B cell (primary cell): ENCODE measurements around the gene DPH7. TPM values are rescaled to one million over a fixed set of nuclear protein-coding genes. Genes with fewer than 3 reads are reported as not detected.

Experiments
- ATAC-seq: fragments of 200-7000 bp; cut with Tn5 transposase; one replicate; pipeline ENCODE4 v1.10.0; 2021; ENCODE audit warnings: low read depth, mild to moderate bottlenecking, moderate number of reproducible peaks, moderate library complexity
- CTCF ChIA-PET: fragments of 350-600 bp; sonication (Branson Sonifier 250); formaldehyde crosslinking; loops from one replicate; lab custom pipeline; 2021; ENCODE audit warnings: antibody characterized with exemption, inconsistent platforms; lab: Charles Lee
- POLR2A ChIA-PET: fragments of 350-600 bp; sonication (Branson Sonifier 250); formaldehyde crosslinking; loops from one replicate; lab custom pipeline; 2021; ENCODE audit warnings: antibody characterized with exemption; lab: Charles Lee
- DNase-seq: peaks from one replicate; pipeline ENCODE4 v3.0.0; 2013
- H2AFZ ChIP-seq: 2 replicates; pipeline ENCODE4 v1.6.1; 2012; ENCODE audit warnings: mild to moderate bottlenecking, low read depth, low read length; ENCODE audit not compliant: insufficient read depth, poor library complexity, severe bottlenecking
- H3K27ac ChIP-seq, 2 donors: 1 replicate in 1 of 2; 2 replicates in 1 of 2; pipeline ENCODE4 v1.5.1; 2012 to 2013; ENCODE audit warnings: low read length in 2 of 2, mild to moderate bottlenecking in 2 of 2, moderate library complexity in 1 of 2
- H3K27me3 ChIP-seq, 4 experiments: fragments of 200-600 bp in 1 of 4; sonication (generic) in 1 of 4; replicated peaks in 1 of 4; 1 replicate in 2 of 4; 2 replicates in 2 of 4; pipeline versions ENCODE4 v1.6.1 to v1.7.0; 2013 to 2016; ENCODE audit warnings: low read length in 3 of 4, mild to moderate bottlenecking in 2 of 4, mixed read lengths in 1 of 4, moderate library complexity in 1 of 4; ENCODE audit not compliant: insufficient read depth in 4 of 4, control insufficient read depth in 3 of 4; ENCODE audit errors: control extremely low read depth in 1 of 4
- H3K36me3 ChIP-seq, 2 experiments: replicated peaks in 1 of 2; 1 replicate in 1 of 2; 2 replicates in 1 of 2; pipeline versions ENCODE4 v1.6.1 to v1.7.1; 2013; ENCODE audit warnings: low read length in 1 of 2; ENCODE audit not compliant: insufficient read depth in 2 of 2, control insufficient read depth in 1 of 2; ENCODE audit errors: control extremely low read depth in 1 of 2, extremely low read depth in 1 of 2
- H3K4me1 ChIP-seq, 2 donors: fragments of 200-600 bp in 1 of 2; sonication (generic) in 1 of 2; 1 replicate in 1 of 2; 2 replicates in 1 of 2; pipeline versions ENCODE4 v1.5.1 to v1.6.1; 2013 to 2017; ENCODE audit warnings: low read length in 2 of 2; ENCODE audit not compliant: control insufficient read depth in 2 of 2, insufficient read depth in 2 of 2
- H3K4me2 ChIP-seq: replicated peaks from 2 replicates; pipeline ENCODE3; 2012; ENCODE audit warnings: mild to moderate bottlenecking, low read depth, low read length; ENCODE audit not compliant: poor library complexity, severe bottlenecking
- H3K4me3 ChIP-seq, 5 experiments: fragments of 200-600 bp in 1 of 5; sonication (generic) in 1 of 5; 1 replicate in 3 of 5; 2 replicates in 2 of 5; pipeline versions ENCODE4 v1.5.1 to v1.7.0; 2011 to 2016; ENCODE audit warnings: low read length in 4 of 5, mild to moderate bottlenecking in 4 of 5, low read depth in 2 of 5, control low read depth in 1 of 5, moderate library complexity in 1 of 5; ENCODE audit not compliant: insufficient read depth in 1 of 5; ENCODE audit errors: control extremely low read depth in 1 of 5, extremely low read depth in 1 of 5
- H3K79me2 ChIP-seq: fragments of 200-600 bp; sonication (generic); one replicate; pipeline ENCODE4 v1.6.0; 2016; ENCODE audit warnings: low read length; ENCODE audit not compliant: control insufficient read depth, insufficient read depth
- H3K9ac ChIP-seq: fragments of 200-600 bp; sonication (generic); 2 replicates; pipeline ENCODE4 v1.6.1; 2017; ENCODE audit warnings: mild to moderate bottlenecking, low read length, moderate library complexity
- H3K9me3 ChIP-seq, 3 donors: one replicate each; pipeline versions ENCODE4 v1.6.1 to v1.7.1; 2013; ENCODE audit warnings: low read length in 2 of 3; ENCODE audit not compliant: control insufficient read depth in 2 of 3, insufficient read depth in 1 of 3; ENCODE audit errors: control extremely low read depth in 1 of 3
- H4K20me1 ChIP-seq: 2 replicates; pipeline ENCODE4 v1.6.0; 2012; ENCODE audit warnings: mild to moderate bottlenecking, low read length; ENCODE audit not compliant: insufficient read depth, control insufficient read depth, poor library complexity, severe bottlenecking
- H3K27ac Mint-ChIP-seq: one replicate; pipeline ENCODE4 v1.8.0; 2021; ENCODE audit warnings: mixed read lengths
- H3K27me3 Mint-ChIP-seq: one replicate; pipeline ENCODE4 v1.8.0; 2021; ENCODE audit warnings: mixed read lengths
- H3K4me1 Mint-ChIP-seq: one replicate; pipeline ENCODE4 v1.8.0; 2021; ENCODE audit warnings: mixed read lengths
- H3K4me3 Mint-ChIP-seq: one replicate; pipeline ENCODE4 v1.8.0; 2021; ENCODE audit warnings: mixed read lengths
- H3K9me3 Mint-ChIP-seq: one replicate; pipeline ENCODE4 v1.8.0; 2022; ENCODE audit warnings: mixed read lengths; ENCODE audit not compliant: insufficient read depth
- CTCF ChIP-seq: fragments of 200-600 bp; IDR thresholded peaks from one replicate; pipeline ENCODE4 v1.8.0; 2022; ENCODE audit warnings: antibody characterized with exemption, mild to moderate bottlenecking
- EZH2 ChIP-seq: IDR thresholded peaks from 2 replicates; pipeline ENCODE4 v1.6.1; 2012; ENCODE audit warnings: borderline replicate concordance, low read depth, mild to moderate bottlenecking, moderate library complexity, low read length; ENCODE audit not compliant: insufficient read depth, poor library complexity, severe bottlenecking
- WGBS: methylation state at CpG from one replicate; pipeline ENCODE4 v1.1.5; 2013; ENCODE audit warnings: missing lambda C conversion rate; ENCODE audit not compliant: insufficient coverage; 5-methylcytosine and 5-hydroxymethylcytosine counted together
- intact Hi-C: fragments of 100-400 bp; cut with micrococcal nuclease; formaldehyde crosslinking; loops from one replicate; pipeline ENCODE4 v1.10.0; 2022
- polyA plus RNA-seq: library from polyadenylated mRNA; depleted of rRNA; stranded (reverse); fragments of >200 nt; gene quantifications from 2 replicates; pipeline ENCODE4 v1.2.3, GENCODE V29; 2012
- total RNA-seq, 2 donors: library from RNA; stranded (reverse); fragments of 120-200 nt in 1 of 2; gene quantifications; 1 replicate in 1 of 2; 2 replicates in 1 of 2; pipeline versions ENCODE4 v1.2.3 to v1.2.4, GENCODE V29; 2013 to 2022

The DPH7 gene
- total and polyA plus RNA-seq, 2 donors (not counting 1 experiment from before 2014, with no cell fraction given) = 64.7 to 93.8 TPM

GRCh38 chr9:137535120-137535428 is 43.7 kb downstream of the DPH7 start:
- Histone ChIP-seq H3K79me2 (peaks cover 27% of the 10 kb centered on the region), H3K9ac (no peak overlapping the region), H3K9me3 (peaks cover 1 to 27% (median 8%) of the 10 kb centered on the region in 3 donors), H3K4me3 (no peak overlapping the region), H3K4me1 (peaks cover 19 to 28% of the 10 kb centered on the region in 2 donors), H3K27me3 (no peaks in the 10 kb centered on the region), H3K27ac (no peak overlapping the region), H2AFZ (no peak overlapping the region), H4K20me1 (peaks cover 13% of the 10 kb centered on the region), H3K36me3 (peaks cover 0 to 4% of the 10 kb centered on the region in 2 experiments), H3K4me2 (peak overlapping the region; percentile 20)
- ChIA-PET CTCF (interaction anchor here (0.9 to 1.2 kb wide), 5 partner anchors 11 to 233 kb away, joined by 3 to 7 read pairs (median 4); partner anchors contain the start of genes MRPL41 and NRARP), POLR2A (no interaction called here)
- no peak for TF ChIP-seq EZH2
- TF ChIP-seq CTCF = peak; percentile 1
- Mint-ChIP-seq H3K4me1 (peaks cover 35% of the 10 kb centered on the region), H3K27ac (no peak overlapping the region), H3K9me3 (peaks cover 4% of the 10 kb centered on the region), H3K27me3 (no peaks in the 10 kb centered on the region), H3K4me3 (peak overlapping the region; percentile 17)
- intact Hi-C loops = loop anchor here (10.0 kb wide), 1 partner anchor 240 kb away; no protein-coding TSS in a partner anchor
- ATAC-seq (no peak), DNase-seq (no peak)

- Mint-ChIP-seq H3K9me3 (peaks cover 4% of the 10 kb centered on the region), H3K4me3 (peak overlapping the region; percentile 17), H3K27ac (peak overlapping the region; percentile 57), H3K4me1 (peaks cover 35% of the 10 kb centered on the region), H3K27me3 (no peaks in the 10 kb centered on the region)
- ChIA-PET CTCF (interaction anchor here (0.6 to 1.2 kb wide), 6 partner anchors 12 to 233 kb away, joined by 3 to 7 read pairs (median 4); partner anchors contain the start of genes MRPL41 and NRARP), POLR2A (interaction anchor here (0.6 kb wide), 1 partner anchor 73 kb away, joined by 3 read pairs; no protein-coding TSS in a partner anchor)
- peaks cover 1 to 27% (median 8%) of the 10 kb centered on the region in 3 donors for H3K9me3 ChIP-seq
- H3K4me2 ChIP-seq = peak overlapping the region; percentile 20
- WGBS = 77% methylated on average over 15 of the region's 19 CpGs
- intact Hi-C loops = loop anchor here (10.0 kb wide), 1 partner anchor 240 kb away; no protein-coding TSS in a partner anchor
- H3K4me1 ChIP-seq = peaks cover 19 to 28% of the 10 kb centered on the region in 2 donors
- no peak overlapping the region for H3K4me3 ChIP-seq
- peaks cover 13% of the 10 kb centered on the region for H4K20me1 ChIP-seq
- TF ChIP-seq EZH2 (no peak), CTCF (peak; percentile 69)
- peaks cover 0 to 3% of the 10 kb centered on the region in 2 experiments for H3K36me3 ChIP-seq
- no peak overlapping the region for H3K27ac ChIP-seq
- no peak overlapping the region for H3K9ac ChIP-seq
- peak; percentile 52 for DNase-seq
- peak; percentile 57 for ATAC-seq
- no peaks in the 10 kb centered on the region for H3K27me3 ChIP-seq
- H2AFZ ChIP-seq = no peak overlapping the region
- peaks cover 27% of the 10 kb centered on the region for H3K79me2 ChIP-seq
Observed at GRCh38 chr9:137534256-137535119, 44.2 kb downstream of the DPH7 start.
